GM18526 (cell line): Measurements from ENCODE around the gene MBOAT7.

Experiments used
- POLR2A ChIP-seq: IDR thresholded peaks from 3 replicates; pipeline ENCODE4 v1.6.1; 2011; ENCODE audit not compliant: insufficient read length; ENCODE audit errors: extremely low read depth

Gene MBOAT7

GRCh38 chr19:54169149-54169740 lies 20.1 kb downstream of the MBOAT7 start:
- TF ChIP-seq POLR2A = no peak

- no peak for TF ChIP-seq POLR2A
These were observed 21.0 kb downstream of the MBOAT7 start for GRCh38 chr19:54168174-54168917.

- TF ChIP-seq POLR2A = no peak
These were observed 24.2 kb downstream of the MBOAT7 start for GRCh38 chr19:54165222-54165621.

GRCh38 chr19:54164369-54165068 lies 24.9 kb downstream of the MBOAT7 start:
- TF ChIP-seq POLR2A = no peak

GRCh38 chr19:54162884-54163283 lies 26.5 kb downstream of the MBOAT7 start:
- no peak for TF ChIP-seq POLR2A

- TF ChIP-seq POLR2A = no peak
These were observed 27.1 kb downstream of the MBOAT7 start for GRCh38 chr19:54162241-54162805.

- TF ChIP-seq POLR2A = no peak
These were observed 28.5 kb downstream of the MBOAT7 start for GRCh38 chr19:54160854-54161253.

- no peak for TF ChIP-seq POLR2A
These were observed 29.1 kb downstream of the MBOAT7 start for GRCh38 chr19:54160182-54160811.

- peak; percentile 79 for TF ChIP-seq POLR2A
These were observed 29.8 kb downstream of the MBOAT7 start, which contains the start of gene LENG1 for GRCh38 chr19:54159352-54160181. LENG1 (minus strand) TSS chr19:54159721; CDS start chr19:54159695, 26 bp downstream.

- no peak for TF ChIP-seq POLR2A
These were observed 30.5 kb downstream of the MBOAT7 start for GRCh38 chr19:54158812-54159351.

GRCh38 chr19:54156953-54157352 lies 32.4 kb downstream of the MBOAT7 start:
- no peak for TF ChIP-seq POLR2A

GRCh38 chr19:54156490-54156889 lies 32.9 kb downstream of the MBOAT7 start:
- no peak for TF ChIP-seq POLR2A

GRCh38 chr19:54155694-54156093 lies 33.7 kb downstream of the MBOAT7 start:
- no peak for TF ChIP-seq POLR2A
